SK-N-SH treated with all-trans-retinoic acid at 6 μM for 48 hours (cell line): ENCODE measurements around the gene PHLDB1.

Experiments
- ATAC-seq: fragments of 200-7000 bp; cut with Tn5 transposase; 3 replicates; pipeline ENCODE4 v1.9.1; 2020; ENCODE audit warnings: mild to moderate bottlenecking, moderate library complexity
- ARNTL ChIP-seq: fragments of 450-650 bp; formaldehyde crosslinking; IDR thresholded peaks from 2 replicates; pipeline ENCODE4 v1.5.0; 2020; ENCODE audit warnings: low read depth, mild to moderate bottlenecking, moderate library complexity, borderline replicate concordance
- BACH2 ChIP-seq: fragments of 250-450 bp; sonication (Bioruptor Pico); IDR thresholded peaks from 2 replicates; pipeline ENCODE4 v1.9.0; 2021; ENCODE audit warnings: mild to moderate bottlenecking, borderline replicate concordance
- CSDC2 ChIP-seq: fragments of 250-450 bp; sonication (Bioruptor Pico); IDR thresholded peaks from 2 replicates; pipeline ENCODE4 v1.5.0; 2020; ENCODE audit warnings: mild to moderate bottlenecking, moderate library complexity
- ESRRG ChIP-seq: fragments of 250-450 bp; sonication (Bioruptor Pico); IDR thresholded peaks from 2 replicates; pipeline ENCODE4 v1.6.1; 2021; ENCODE audit warnings: mild to moderate bottlenecking
- GLIS3 ChIP-seq: fragments of 250-450 bp; sonication (Bioruptor Pico); IDR thresholded peaks from 2 replicates; pipeline ENCODE4 v1.5.0; 2020; ENCODE audit warnings: mild to moderate bottlenecking, moderate library complexity
- ISL1 ChIP-seq: fragments of 250-450 bp; sonication (Bioruptor Pico); IDR thresholded peaks from 2 replicates; pipeline ENCODE4 v2.1.2; 2022; ENCODE audit warnings: mild to moderate bottlenecking, moderate library complexity
- OSR1 ChIP-seq: fragments of 250-450 bp; sonication (Bioruptor Pico); IDR thresholded peaks from 2 replicates; pipeline ENCODE4 v1.8.0; 2022; ENCODE audit warnings: moderate library complexity, mild to moderate bottlenecking, inconsistent platforms
- PPARA ChIP-seq: fragments of 250-450 bp; sonication (Bioruptor Pico); IDR thresholded peaks from 2 replicates; pipeline ENCODE4 v1.5.0; 2020; ENCODE audit warnings: mild to moderate bottlenecking, borderline replicate concordance
- SNAI2 ChIP-seq: fragments of 250-450 bp; sonication (Bioruptor Pico); IDR thresholded peaks from 2 replicates; pipeline ENCODE4 v1.5.0; 2020; ENCODE audit warnings: mild to moderate bottlenecking, moderate library complexity
- TCF4 ChIP-seq: fragments of 250-450 bp; sonication (Bioruptor Pico); IDR thresholded peaks from 2 replicates; pipeline ENCODE4 v1.8.0; 2021; ENCODE audit warnings: mild to moderate bottlenecking, moderate library complexity, borderline replicate concordance
- TOX ChIP-seq: fragments of 250-450 bp; sonication (Bioruptor Pico); IDR thresholded peaks from 2 replicates; pipeline ENCODE4 v1.8.0; 2021; ENCODE audit warnings: mild to moderate bottlenecking, moderate library complexity, borderline replicate concordance
- ZC3H10 ChIP-seq: fragments of 250-450 bp; sonication (Bioruptor Pico); IDR thresholded peaks from 2 replicates; pipeline ENCODE4 v1.5.1; 2021; ENCODE audit warnings: mild to moderate bottlenecking, moderate library complexity
- ZFP3 ChIP-seq: fragments of 250-450 bp; sonication (Bioruptor Pico); IDR thresholded peaks from 2 replicates; pipeline ENCODE4 v1.5.0; 2020; ENCODE audit warnings: mild to moderate bottlenecking, moderate library complexity
- ZFP30 ChIP-seq: fragments of 450-650 bp; formaldehyde crosslinking; IDR thresholded peaks from 2 replicates; pipeline ENCODE4 v1.5.0; 2022; ENCODE audit warnings: mild to moderate bottlenecking, moderate library complexity
- ZNF565 ChIP-seq: fragments of 450-650 bp; formaldehyde crosslinking; conservative IDR thresholded peaks from 2 replicates; pipeline ENCODE4 v1.5.0; 2020; ENCODE audit warnings: low read depth, mild to moderate bottlenecking, moderate library complexity
- ZNF70 ChIP-seq: fragments of 450-650 bp; formaldehyde crosslinking; IDR thresholded peaks from 2 replicates; pipeline ENCODE4 v1.5.0; 2020; ENCODE audit warnings: mild to moderate bottlenecking, moderate library complexity
- ZNF8 ChIP-seq: fragments of 450-650 bp; formaldehyde crosslinking; IDR thresholded peaks from 2 replicates; pipeline ENCODE4 v1.5.0; 2020; ENCODE audit warnings: mild to moderate bottlenecking, moderate library complexity
- TF ChIP-seq, protein P1 (sequence below): fragments of 250-450 bp; sonication (Bioruptor Pico); IDR thresholded peaks from 2 replicates; pipeline ENCODE4 v1.5.1; 2021; ENCODE audit warnings: mild to moderate bottlenecking, moderate library complexity
- TF ChIP-seq, protein P2 (sequence below): fragments of 250-450 bp; sonication (Bioruptor Pico); IDR thresholded peaks from 2 replicates; pipeline ENCODE4 v1.5.1; 2020; ENCODE audit warnings: low read depth, mild to moderate bottlenecking, moderate library complexity
- TF ChIP-seq, protein P3 (sequence below): fragments of 250-450 bp; sonication (Bioruptor Pico); IDR thresholded peaks from 2 replicates; pipeline ENCODE4 v1.5.0; 2020; ENCODE audit warnings: mild to moderate bottlenecking, moderate library complexity
- TF ChIP-seq, protein P4 (sequence below): fragments of 250-450 bp; sonication (Bioruptor Pico); IDR thresholded peaks from 2 replicates; pipeline ENCODE4 v1.8.0; 2020; ENCODE audit warnings: mild to moderate bottlenecking, moderate library complexity, borderline replicate concordance

Gene PHLDB1

DNA sequence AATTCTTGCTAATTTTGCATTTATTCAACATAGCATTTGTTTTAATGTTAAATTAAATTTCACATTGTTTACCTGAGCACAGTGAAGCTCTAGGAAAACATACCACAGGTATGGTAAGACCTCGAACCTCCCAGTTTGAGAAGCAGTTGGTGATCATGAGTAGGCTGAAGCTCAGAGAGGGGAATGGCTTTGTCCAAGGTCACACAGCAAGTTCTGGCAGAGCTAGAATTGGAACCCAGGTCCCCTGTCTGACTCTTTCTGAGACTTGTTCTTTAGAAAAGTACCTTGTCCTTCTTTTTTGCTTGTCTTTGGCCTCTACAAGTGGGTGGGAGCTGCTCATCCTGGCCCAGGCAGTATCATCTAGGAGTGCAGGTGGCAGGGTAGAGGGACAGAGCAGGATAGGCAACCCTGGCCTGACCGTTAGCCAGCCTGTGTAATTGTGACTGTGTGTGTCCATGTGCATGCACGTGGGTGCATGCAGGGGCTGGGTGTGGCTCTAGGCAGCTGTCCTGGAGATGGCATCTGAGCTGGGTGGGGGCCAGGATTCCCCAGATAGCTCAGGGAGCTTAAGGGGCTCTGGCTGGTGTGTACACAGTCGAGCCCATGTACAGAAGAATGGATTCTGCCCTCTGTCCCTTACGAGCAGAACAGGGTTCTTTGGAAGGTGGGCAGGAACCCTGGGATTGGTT, 21.6 kb downstream of the PHLDB1 start:
- no peak for TF ChIP-seq ZFP30 (CRISPR knock-in tag)
- no peak for TF ChIP-seq ZC3H10 (CRISPR knock-in tag)
- TF ChIP-seq ISL1 (CRISPR knock-in tag) = no peak
- no peak for TF ChIP-seq GLIS3 (CRISPR knock-in tag)
- no peak for TF ChIP-seq BACH2 (CRISPR knock-in tag)
- no peak for TF ChIP-seq ZFP3 (CRISPR knock-in tag)
- TF ChIP-seq, protein P1, sequence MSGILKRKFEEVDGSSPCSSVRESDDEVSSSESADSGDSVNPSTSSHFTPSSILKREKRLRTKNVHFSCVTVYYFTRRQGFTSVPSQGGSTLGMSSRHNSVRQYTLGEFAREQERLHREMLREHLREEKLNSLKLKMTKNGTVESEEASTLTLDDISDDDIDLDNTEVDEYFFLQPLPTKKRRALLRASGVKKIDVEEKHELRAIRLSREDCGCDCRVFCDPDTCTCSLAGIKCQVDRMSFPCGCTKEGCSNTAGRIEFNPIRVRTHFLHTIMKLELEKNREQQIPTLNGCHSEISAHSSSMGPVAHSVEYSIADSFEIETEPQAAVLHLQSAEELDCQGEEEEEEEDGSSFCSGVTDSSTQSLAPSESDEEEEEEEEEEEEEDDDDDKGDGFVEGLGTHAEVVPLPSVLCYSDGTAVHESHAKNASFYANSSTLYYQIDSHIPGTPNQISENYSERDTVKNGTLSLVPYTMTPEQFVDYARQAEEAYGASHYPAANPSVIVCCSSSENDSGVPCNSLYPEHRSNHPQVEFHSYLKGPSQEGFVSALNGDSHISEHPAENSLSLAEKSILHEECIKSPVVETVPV (CRISPR knock-in tag) = no peak
- TF ChIP-seq PPARA (CRISPR knock-in tag) = no peak
- TF ChIP-seq, protein P2, sequence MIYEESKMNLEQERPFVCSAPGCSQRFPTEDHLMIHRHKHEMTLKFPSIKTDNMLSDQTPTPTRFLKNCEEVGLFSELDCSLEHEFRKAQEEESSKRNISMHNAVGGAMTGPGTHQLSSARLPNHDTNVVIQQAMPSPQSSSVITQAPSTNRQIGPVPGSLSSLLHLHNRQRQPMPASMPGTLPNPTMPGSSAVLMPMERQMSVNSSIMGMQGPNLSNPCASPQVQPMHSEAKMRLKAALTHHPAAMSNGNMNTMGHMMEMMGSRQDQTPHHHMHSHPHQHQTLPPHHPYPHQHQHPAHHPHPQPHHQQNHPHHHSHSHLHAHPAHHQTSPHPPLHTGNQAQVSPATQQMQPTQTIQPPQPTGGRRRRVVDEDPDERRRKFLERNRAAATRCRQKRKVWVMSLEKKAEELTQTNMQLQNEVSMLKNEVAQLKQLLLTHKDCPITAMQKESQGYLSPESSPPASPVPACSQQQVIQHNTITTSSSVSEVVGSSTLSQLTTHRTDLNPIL (CRISPR knock-in tag) = no peak
- TF ChIP-seq ESRRG (CRISPR knock-in tag) = no peak
- TF ChIP-seq TCF4 (CRISPR knock-in tag) = no peak
- TF ChIP-seq CSDC2 (CRISPR knock-in tag) = no peak
- TF ChIP-seq OSR1 (CRISPR knock-in tag) = no peak
- no peak for TF ChIP-seq SNAI2 (CRISPR knock-in tag)
- TF ChIP-seq ZNF8 (CRISPR knock-in tag) = no peak
- TF ChIP-seq, protein P3, sequence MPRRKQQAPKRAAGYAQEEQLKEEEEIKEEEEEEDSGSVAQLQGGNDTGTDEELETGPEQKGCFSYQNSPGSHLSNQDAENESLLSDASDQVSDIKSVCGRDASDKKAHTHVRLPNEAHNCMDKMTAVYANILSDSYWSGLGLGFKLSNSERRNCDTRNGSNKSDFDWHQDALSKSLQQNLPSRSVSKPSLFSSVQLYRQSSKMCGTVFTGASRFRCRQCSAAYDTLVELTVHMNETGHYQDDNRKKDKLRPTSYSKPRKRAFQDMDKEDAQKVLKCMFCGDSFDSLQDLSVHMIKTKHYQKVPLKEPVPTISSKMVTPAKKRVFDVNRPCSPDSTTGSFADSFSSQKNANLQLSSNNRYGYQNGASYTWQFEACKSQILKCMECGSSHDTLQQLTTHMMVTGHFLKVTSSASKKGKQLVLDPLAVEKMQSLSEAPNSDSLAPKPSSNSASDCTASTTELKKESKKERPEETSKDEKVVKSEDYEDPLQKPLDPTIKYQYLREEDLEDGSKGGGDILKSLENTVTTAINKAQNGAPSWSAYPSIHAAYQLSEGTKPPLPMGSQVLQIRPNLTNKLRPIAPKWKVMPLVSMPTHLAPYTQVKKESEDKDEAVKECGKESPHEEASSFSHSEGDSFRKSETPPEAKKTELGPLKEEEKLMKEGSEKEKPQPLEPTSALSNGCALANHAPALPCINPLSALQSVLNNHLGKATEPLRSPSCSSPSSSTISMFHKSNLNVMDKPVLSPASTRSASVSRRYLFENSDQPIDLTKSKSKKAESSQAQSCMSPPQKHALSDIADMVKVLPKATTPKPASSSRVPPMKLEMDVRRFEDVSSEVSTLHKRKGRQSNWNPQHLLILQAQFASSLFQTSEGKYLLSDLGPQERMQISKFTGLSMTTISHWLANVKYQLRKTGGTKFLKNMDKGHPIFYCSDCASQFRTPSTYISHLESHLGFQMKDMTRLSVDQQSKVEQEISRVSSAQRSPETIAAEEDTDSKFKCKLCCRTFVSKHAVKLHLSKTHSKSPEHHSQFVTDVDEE (CRISPR knock-in tag) = no peak
- TF ChIP-seq TOX = no peak
- TF ChIP-seq, protein P4, sequence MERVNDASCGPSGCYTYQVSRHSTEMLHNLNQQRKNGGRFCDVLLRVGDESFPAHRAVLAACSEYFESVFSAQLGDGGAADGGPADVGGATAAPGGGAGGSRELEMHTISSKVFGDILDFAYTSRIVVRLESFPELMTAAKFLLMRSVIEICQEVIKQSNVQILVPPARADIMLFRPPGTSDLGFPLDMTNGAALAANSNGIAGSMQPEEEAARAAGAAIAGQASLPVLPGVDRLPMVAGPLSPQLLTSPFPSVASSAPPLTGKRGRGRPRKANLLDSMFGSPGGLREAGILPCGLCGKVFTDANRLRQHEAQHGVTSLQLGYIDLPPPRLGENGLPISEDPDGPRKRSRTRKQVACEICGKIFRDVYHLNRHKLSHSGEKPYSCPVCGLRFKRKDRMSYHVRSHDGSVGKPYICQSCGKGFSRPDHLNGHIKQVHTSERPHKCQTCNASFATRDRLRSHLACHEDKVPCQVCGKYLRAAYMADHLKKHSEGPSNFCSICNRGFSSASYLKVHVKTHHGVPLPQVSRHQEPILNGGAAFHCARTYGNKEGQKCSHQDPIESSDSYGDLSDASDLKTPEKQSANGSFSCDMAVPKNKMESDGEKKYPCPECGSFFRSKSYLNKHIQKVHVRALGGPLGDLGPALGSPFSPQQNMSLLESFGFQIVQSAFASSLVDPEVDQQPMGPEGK = no peak
- no peak for TF ChIP-seq ZNF70 (CRISPR knock-in tag)
- no peak for TF ChIP-seq ARNTL (CRISPR knock-in tag)
- ATAC-seq = no peak

DNA sequence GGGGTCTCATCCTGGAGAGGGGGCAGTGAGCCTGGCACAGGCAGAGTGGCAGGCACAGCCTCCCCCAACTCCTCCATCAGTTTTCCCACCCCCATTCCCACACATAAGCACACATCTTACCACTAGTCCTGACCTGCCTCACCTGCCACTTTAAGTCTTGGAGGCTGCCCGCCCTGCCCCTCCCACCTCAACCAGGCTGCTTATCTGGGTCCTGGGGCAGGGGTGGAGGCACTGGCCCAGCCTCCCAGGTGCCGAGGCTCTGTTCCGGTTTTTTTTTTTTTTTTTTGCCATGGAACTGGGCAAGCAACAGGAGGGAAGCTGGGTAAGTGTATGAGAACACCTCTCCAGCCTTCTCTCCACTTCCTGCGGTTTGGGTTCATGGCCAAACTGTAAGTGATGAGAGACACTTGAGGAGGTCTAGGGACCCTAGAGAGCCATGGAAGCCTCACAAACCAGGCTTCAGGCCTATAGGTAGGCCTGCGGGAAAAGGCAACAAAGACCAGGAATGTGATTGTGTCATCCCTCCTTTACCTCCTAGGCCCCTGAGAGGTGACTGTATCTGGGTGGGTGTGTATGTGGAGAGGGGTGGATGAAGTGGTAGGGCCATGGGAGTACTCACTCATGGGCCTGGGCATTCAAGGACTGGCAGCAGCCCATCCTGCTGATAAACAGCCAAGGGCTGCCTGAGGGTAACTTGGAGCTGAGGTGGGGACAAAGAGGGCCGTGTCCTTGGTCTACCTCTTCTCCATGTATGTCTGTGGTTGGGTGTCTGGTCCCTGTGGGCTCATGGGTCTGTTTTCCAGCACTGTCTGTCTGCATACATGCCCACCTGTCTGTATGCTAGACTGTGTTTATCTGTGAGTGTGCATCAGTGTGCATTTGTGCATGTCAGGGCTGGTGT, 22.6 kb downstream of the PHLDB1 start:
- ATAC-seq = no peak
- TF ChIP-seq GLIS3 (CRISPR knock-in tag) = no peak
- no peak for TF ChIP-seq BACH2 (CRISPR knock-in tag)
- TF ChIP-seq ISL1 (CRISPR knock-in tag) = no peak
- TF ChIP-seq ZFP30 (CRISPR knock-in tag) = no peak
- no peak for TF ChIP-seq ZNF565 (CRISPR knock-in tag)
- TF ChIP-seq CSDC2 (CRISPR knock-in tag) = no peak
- TF ChIP-seq PPARA (CRISPR knock-in tag) = no peak
- TF ChIP-seq TOX = no peak
- TF ChIP-seq, all 23 proteins: peak for 0
